GM19463 (cell line): ENCODE results near the gene CFAP70.
"Not testable (repeated sequence)": the region's sequence is repeated elsewhere in the genome, so short reads cannot be mapped to it uniquely, and the experiment has no call there.

Source experiments
- ATAC-seq: cut with Tn5 transposase; IDR thresholded peaks from one replicate; pipeline ENCODE4 v1.9.1; 2021; ENCODE audit warnings: mild to moderate bottlenecking, moderate library complexity; ENCODE audit not compliant: unreplicated experiment

CFAP70 gene

GRCh38 chr10:73258612-73259011 lies 100.1 kb downstream of the CFAP70 start:
- ATAC-seq = not testable (repeated sequence)

GRCh38 chr10:73253225-73253555 lies 105.5 kb downstream of the CFAP70 start:
- no peak for ATAC-seq

GRCh38 chr10:73252445-73253224 lies 106.0 kb downstream of the CFAP70 start, which contains the start of gene MRPS16:
Gene MRPS16, minus strand, starts transcription at chr10:73252644. Its CDS starts 162 bp downstream, at chr10:73252482.
- peak; percentile 79 for ATAC-seq

GRCh38 chr10:73251683-73252444 lies 106.8 kb downstream of the CFAP70 start:
- peak; percentile 27 for ATAC-seq

GRCh38 chr10:73248259-73248724 lies 110.4 kb downstream of the CFAP70 start:
- no peak for ATAC-seq

GRCh38 chr10:73247509-73248258 lies 111.0 kb downstream of the CFAP70 start:
- no peak for ATAC-seq

- peak; percentile 85 for ATAC-seq
Measured at GRCh38 chr10:73246646-73247508, 111.8 kb downstream of the CFAP70 start, which contains the start of gene DNAJC9. Gene DNAJC9, minus strand, starts transcription at chr10:73247255. Its CDS starts 66 bp downstream, at chr10:73247189.

- no peak for ATAC-seq
Measured at GRCh38 chr10:73246322-73246645, 112.4 kb downstream of the CFAP70 start.

- ATAC-seq = no peak
Measured at GRCh38 chr10:73244866-73245477, 113.7 kb downstream of the CFAP70 start.

GRCh38 chr10:73239908-73240307 lies 118.8 kb downstream of the CFAP70 start:
- ATAC-seq = no peak

GRCh38 chr10:73238990-73239566 lies 119.6 kb downstream of the CFAP70 start:
- no peak for ATAC-seq

- ATAC-seq = no peak
Measured at GRCh38 chr10:73234695-73235094, 124.0 kb downstream of the CFAP70 start.

GRCh38 chr10:73233883-73234282 lies 124.8 kb downstream of the CFAP70 start:
- ATAC-seq = no peak

- ATAC-seq = no peak
Measured at GRCh38 chr10:73232887-73233286, 125.8 kb downstream of the CFAP70 start.

GRCh38 chr10:73229567-73229966 lies 129.1 kb downstream of the CFAP70 start:
- no peak for ATAC-seq

GRCh38 chr10:73228247-73228646 lies 130.4 kb downstream of the CFAP70 start:
- ATAC-seq = no peak

GRCh38 chr10:73226663-73227062 lies 132.0 kb downstream of the CFAP70 start:
- ATAC-seq = no peak

GRCh38 chr10:73225518-73225917 lies 133.1 kb downstream of the CFAP70 start:
- ATAC-seq = no peak

- no peak for ATAC-seq
Measured at GRCh38 chr10:73220989-73221388, 137.7 kb downstream of the CFAP70 start.

- no peak for ATAC-seq
Measured at GRCh38 chr10:73219384-73219783, 139.3 kb downstream of the CFAP70 start.
